Measurements from ENCODE around the gene PUS10.
"Not testable (repeated sequence)": the region's sequence is repeated elsewhere in the genome, so short reads cannot be mapped to it uniquely, and the experiment has no call there.

Gene PUS10

GRCh38 chr2:61017556-61018317 lies at the start of gene PUS10, which contains the start of gene PEX13:
PUS10 (minus strand) TSS chr2:61018255; CDS start chr2:61011890, 6,365 bp downstream.
PEX13 (plus strand) TSS chr2:61017720; CDS start chr2:61017760, 40 bp downstream.
- peak; percentile 29 for DNase-seq (ENCODE audit: low read depth, low spot score)

DNA sequence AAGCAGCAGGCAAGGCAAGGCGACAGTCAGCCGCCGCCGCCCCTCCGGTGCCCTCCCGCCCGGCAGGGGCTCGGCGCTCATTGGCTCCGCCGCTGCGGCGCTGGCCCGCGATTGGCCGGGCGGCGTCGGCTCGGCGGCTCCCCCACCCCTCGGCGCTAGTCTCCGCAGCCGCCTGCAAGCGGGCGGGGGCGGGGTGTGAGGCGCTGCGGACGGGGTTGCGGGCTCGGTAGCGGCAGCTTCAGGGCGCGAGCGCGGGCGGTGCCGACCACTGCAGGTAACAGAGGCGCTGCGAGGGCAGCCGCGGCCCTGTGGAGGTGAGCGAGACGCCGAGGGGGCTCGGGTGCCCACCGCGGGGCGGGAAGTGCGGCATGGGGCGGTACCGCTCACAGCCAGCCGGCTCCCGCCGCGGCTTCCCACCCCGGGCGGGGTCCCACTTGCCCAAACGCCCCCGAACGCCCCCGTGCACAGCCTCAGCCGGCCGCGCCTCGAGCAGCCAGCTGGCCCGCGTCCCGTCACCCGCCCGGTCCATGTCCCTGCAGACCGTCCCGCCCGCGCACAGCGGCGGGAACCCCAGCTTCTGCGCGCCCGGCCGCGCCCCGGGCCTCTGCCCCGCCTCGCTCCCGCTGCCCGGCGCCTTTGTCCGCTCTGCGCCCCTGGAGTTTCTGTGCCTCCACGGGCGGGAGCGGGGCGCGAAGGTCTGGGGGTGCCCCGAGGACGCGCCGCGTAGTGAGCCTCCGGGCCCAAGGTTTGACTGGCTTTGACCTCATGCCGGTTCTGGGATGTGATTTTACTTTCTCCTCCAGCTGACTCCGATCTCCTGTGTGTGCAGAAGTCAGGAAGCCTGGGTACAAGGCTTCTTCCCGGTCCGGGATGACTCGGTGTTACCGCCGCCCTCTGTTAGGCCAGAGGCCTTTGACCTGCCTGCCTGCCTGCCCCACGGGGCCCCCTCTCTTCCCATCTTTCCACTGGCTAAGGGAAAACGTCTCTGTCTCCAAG lies 48.0 kb upstream of the PUS10 start, which contains the start of gene SANBR:
SANBR (plus strand) TSS at position 158 of the 996 bp plus-strand sequence. CDS start 4,480 bp downstream, outside the sequence.
- DNase-seq (ENCODE audit: low read depth, low spot score) = peak; percentile 55

DNA sequence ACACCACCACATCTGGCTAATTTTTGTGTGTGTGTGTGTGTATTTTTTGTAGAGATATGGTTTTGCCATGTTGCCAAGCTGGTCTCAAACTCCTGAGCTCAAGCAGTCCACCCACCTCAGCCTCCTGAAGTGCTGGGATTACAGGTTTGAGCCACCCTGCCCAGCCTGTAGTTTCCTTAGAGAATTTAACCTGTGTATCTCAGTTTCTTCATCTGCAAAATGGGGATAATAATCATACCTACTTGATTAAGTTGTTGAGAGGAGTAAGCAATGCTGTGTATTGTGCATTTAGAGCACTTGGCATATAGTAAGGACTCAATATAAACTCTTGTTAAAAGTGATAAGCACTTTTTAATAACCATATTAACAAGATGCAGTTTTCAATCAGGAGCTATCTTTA lies 41.3 kb upstream of the PUS10 start:
- DNase-seq (ENCODE audit: low read depth, low spot score) = no peak

- DNase-seq (ENCODE audit: low read depth, low spot score) = no peak
Observed at GRCh38 chr2:61057562-61057961, 39.5 kb upstream of the PUS10 start.

DNA sequence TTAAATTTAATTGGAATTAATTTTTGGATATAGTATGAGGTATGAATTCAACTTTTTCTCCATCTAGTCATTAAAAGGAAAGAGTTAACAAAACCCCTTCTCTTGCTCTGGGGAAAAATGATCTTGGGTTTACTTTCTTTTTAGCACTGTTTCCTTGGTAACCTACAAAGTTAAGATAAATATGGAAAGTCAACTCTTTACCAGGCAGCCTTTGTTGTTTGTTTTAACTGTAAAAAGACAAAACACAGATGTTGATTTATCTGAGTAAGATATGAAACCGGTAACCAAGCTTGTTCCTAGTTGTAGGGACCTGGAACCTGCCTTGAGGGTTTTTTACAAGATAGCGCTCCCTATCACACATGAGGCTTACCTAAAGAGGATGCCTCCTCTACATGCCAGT lies 37.5 kb upstream of the PUS10 start:
- DNase-seq (ENCODE audit: low read depth, low spot score) = no peak

DNA sequence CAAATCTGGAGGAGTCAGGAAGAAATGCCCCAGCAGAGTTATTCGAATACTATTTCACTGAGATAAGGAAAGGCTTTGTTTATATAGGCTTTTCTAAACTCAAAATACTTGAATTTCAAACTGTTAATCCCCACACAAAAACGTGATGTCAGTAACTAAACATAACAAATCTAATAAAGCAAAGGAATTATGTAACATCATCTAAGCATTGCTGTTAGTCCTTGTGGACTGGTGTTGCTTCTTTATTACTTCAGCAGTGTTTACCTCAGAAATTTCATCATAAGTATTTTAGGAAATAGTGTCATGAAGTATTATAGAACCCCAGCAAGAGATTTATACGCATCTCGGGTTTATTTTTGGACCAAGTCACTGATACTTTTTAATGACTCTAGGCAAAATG lies 27.9 kb upstream of the PUS10 start:
- no peak for DNase-seq (ENCODE audit: low read depth, low spot score)

- no peak for DNase-seq (ENCODE audit: low read depth, low spot score)
Observed at GRCh38 chr2:61045226-61045625, 27.2 kb upstream of the PUS10 start.

GRCh38 chr2:61044636-61045035 lies 26.6 kb upstream of the PUS10 start:
- no peak for DNase-seq (ENCODE audit: low read depth, low spot score)

DNA sequence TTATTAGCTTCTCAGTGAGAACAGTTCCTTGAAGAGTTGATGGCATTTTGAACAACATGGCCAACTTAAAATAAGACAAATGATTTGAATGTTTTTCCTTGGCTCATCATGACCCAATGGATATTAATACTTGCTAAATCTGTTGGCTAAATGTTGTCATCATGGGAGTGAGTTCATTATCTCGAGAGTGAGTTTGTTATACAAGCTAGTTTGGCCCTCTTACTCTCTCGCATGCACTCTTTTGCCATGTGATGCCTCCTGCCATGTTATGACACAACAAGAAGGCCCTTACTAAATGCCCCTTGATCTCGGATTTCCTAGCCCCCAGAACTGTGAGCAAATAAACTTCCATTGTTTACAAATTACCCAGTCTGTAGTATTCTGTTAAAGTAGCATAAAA lies 24.8 kb upstream of the PUS10 start:
- DNase-seq (ENCODE audit: low read depth, low spot score) = no peak

- DNase-seq (ENCODE audit: low read depth, low spot score) = not testable (repeated sequence)
Observed at GRCh38 chr2:61036643-61037042, 18.6 kb upstream of the PUS10 start.

DNA sequence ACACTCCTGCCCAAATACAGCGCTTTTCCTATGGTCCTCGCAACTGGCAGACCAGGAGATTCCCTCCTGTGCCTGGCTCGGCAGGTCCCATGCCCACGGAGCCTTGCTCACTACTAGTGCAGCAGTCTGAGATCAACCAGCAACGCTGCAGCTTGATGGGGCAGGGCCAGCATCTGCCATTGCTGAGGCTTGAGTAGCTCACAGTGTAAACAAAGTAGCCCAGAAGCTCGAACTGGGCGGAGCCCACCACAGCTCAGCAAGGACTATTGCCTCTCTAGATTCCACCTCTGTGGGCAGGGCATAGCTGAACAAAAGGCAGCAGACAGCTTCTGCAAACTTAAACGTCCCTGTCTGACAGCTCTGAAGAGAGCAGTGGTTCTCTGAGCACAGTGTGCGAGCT lies 16.5 kb upstream of the PUS10 start:
- not testable (repeated sequence) for DNase-seq (ENCODE audit: low read depth, low spot score)

DNA sequence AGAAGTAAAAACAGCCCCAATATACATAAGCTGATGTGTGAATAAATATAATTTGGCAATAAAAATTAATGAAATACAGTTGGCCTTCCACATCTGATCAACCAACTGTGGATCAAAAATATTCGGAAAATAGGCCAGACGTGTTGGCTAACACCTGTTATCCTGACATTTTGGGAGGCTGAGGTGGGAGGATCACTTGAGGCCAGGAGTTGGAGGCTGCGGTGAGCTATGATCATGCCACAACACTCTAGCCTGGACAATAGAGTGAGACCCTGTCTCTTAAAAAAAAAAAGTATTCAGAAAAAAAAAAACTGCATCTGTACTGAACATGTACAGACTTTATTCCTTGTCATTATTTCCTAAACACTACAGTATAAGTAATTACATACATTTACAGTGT lies 11.5 kb upstream of the PUS10 start:
- no peak for DNase-seq (ENCODE audit: low read depth, low spot score)

GRCh38 chr2:61023670-61024069 lies 5.6 kb upstream of the PUS10 start:
- DNase-seq (ENCODE audit: low read depth, low spot score) = no peak

GRCh38 chr2:61021228-61021660 lies 3.2 kb upstream of the PUS10 start:
- no peak for DNase-seq (ENCODE audit: low read depth, low spot score)

- DNase-seq (ENCODE audit: low read depth, low spot score) = no peak
Observed at GRCh38 chr2:61018798-61019197, 743 bp upstream of the PUS10 start.

DNA sequence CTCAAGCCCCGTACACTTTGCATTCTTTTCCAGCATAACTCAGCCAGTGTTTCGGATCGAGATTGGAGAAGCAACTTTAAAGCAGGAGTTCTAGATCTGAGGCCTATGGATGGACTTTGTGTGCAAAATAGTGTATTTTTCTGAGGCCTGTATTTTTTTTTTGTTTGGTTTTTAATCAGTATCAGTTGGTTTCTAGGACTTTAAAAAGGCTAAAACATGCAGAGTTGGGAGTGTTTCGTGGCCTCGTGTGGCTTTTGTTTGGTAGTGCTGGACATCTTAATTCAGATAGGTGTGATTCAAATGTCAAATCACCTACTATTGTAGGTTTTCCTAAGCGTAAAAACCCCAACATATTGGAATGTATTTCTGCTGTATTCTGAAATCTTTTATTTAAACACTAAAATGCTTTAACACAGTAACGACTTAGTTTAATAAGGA lies 282 bp upstream of the PUS10 start:
- DNase-seq (ENCODE audit: low read depth, low spot score) = no peak

DNA sequence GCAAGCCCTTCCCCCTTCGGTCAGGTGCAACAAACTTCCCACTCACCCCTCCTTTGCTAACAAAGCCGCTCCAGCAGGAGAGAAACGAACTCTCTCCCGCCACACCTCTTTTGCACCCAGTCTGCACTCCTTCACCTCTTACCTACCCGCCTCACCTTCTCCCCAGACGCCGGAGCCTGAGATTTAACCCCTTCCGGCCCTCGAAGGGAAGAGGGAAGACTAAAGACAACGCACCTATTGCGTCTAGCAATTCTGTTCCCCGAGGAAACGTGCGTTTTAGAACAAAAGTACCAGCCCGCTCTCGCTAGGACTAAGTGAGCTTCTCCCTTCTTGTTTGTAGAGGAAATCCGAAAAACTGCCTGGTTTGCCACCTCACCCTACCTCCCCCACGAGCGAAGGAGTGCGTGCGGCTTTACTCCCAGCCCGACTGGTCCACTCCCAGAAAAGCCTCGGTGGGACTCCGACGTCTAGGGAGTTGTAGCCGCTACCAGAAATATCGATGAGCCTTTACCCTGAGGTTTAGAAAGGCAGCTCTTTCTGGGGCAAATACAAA lies 976 bp downstream of the PUS10 start:
- peak; percentile 42 for DNase-seq (ENCODE audit: low read depth, low spot score)

DNA sequence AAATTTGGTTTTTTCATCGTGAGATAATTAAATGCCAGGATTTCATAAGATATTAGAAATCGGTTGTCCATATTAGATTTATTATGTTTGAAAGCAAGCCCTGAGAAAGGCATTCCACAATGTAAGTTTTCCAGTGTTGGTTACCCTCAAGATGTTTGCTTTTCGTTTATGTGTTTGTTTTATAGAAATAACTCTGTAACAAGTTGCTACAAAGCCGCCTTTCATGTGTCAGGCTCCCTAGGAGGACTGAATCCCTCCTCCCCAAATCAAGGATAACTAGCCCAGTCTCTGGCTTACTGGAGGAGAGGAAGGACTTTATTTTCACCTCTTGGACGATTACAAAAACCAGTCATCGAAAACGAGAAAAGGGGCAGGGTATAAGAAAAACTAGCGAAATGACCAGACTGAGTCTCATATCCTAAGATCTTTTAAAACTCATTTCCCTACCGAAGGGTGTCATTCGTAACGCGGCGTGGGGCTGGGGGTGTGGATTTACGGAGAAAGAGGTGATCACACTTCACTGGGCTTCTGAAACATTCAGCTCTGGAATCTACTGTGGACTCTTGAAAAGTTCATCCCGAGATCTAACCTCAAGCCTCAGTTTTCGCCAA lies 1.6 kb downstream of the PUS10 start:
- no peak for DNase-seq (ENCODE audit: low read depth, low spot score)

DNA sequence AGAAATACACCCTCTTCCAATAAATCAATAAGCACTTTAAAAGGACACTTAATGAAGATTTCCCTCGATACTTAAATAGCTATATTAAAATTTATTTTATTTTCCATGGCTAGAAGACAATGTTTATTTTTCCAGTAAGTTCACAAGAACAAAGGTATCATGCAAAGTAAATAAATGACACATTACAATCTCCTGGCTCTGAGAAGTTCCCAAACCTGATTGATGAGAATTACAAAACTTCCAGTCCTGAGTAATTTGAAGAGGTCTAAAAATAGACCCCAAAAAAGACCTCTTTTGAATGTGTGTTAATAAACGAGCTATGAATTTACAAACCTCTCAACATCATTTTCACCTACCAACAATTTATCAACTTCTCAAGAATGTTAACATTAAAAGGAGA lies 2.1 kb downstream of the PUS10 start:
- no peak for DNase-seq (ENCODE audit: low read depth, low spot score)

- no peak for DNase-seq (ENCODE audit: low read depth, low spot score)
Observed at GRCh38 chr2:61014763-61015162, 3.3 kb downstream of the PUS10 start.

GRCh38 chr2:61013382-61013781 lies 4.7 kb downstream of the PUS10 start:
- DNase-seq (ENCODE audit: low read depth, low spot score) = no peak
